HuH-7 (cell line): ENCODE measurements around the gene ZBTB48.
"Not testable (repeated sequence)": the region's sequence is repeated elsewhere in the genome, so short reads cannot be mapped to it uniquely, and the experiment has no call there.

Experiments
- DNase-seq: peaks from one replicate; pipeline ENCODE4 v3.0.0; 2011; ENCODE audit warnings: low spot score

ZBTB48 gene

GRCh38 chr1:6635910-6636760, 56.3 kb downstream of the ZBTB48 start:
- no peak for DNase-seq

GRCh38 chr1:6636778-6637177, 57.0 kb downstream of the ZBTB48 start:
- DNase-seq, result not testable (repeated sequence)

- no peak for DNase-seq
Measured at GRCh38 chr1:6637770-6638169, 58.0 kb downstream of the ZBTB48 start.

- no peak for DNase-seq
Measured at GRCh38 chr1:6638226-6638625, 58.4 kb downstream of the ZBTB48 start.
